ENCODE results near the gene STX18. TPM values are rescaled to one million over a fixed set of nuclear protein-coding genes. Genes with fewer than 3 reads are reported as not detected.

STX18 gene
- total RNA-seq, 1 donor from 2014 or later = 33.9 TPM

- Histone ChIP-seq H3K9me3 (ENCODE audit: low read depth) (no peaks in the 10 kb centered on the region), H3K36me3 (no peaks in the 10 kb centered on the region), H3K9ac (no peak overlapping the region), H2AFZ (replicated peaks) (no peak overlapping the region), H3F3A (ENCODE audit: low read depth) (no peaks in the 10 kb centered on the region), H3K4me3 (no peak overlapping the region), H3K4me2 (no peak overlapping the region), H4K20me1 (ENCODE audit: low read depth) (no peaks in the 10 kb centered on the region), H3K27me3 (no peaks in the 10 kb centered on the region), H3K79me2 (ENCODE audit: low read depth) (no peaks in the 10 kb centered on the region), H3K27ac (no peak overlapping the region), H3K4me1 (no peaks in the 10 kb centered on the region)
- Mint-ChIP-seq H3K4me1 (no peaks in the 10 kb centered on the region), H3K9me3 (no peaks in the 10 kb centered on the region), H3K27me3 (ENCODE audit: insufficient read depth, low read depth) (peaks cover 2% of the 10 kb centered on the region), H3K27ac (no peak overlapping the region), H3K36me3 (peaks cover 20% of the 10 kb centered on the region), H3K4me3 (no peak overlapping the region)
- TF ChIP-seq EZH2 (IDR thresholded peaks at IDR 0.05) (no peak), CTCF (IDR thresholded peaks at IDR 0.05) (no peak), EZH2phosphoT487 (IDR thresholded peaks at IDR 0.05) (no peak)
- DNase-seq (ENCODE audit: low spot score) = no peak
These were observed 125.7 kb downstream of the STX18 start for GRCh38 chr4:4415806-4416805.

- H3K27me3 Mint-ChIP-seq (ENCODE audit: insufficient read depth, low read depth) = peaks cover 4% of the 10 kb centered on the region
- no peaks in the 10 kb centered on the region for H3K4me1 Mint-ChIP-seq
- H3K36me3 Mint-ChIP-seq = peaks cover 16% of the 10 kb centered on the region
- no peak overlapping the region for H3K4me3 Mint-ChIP-seq
- no peaks in the 10 kb centered on the region for H3K36me3 ChIP-seq
- H3K4me3 ChIP-seq = no peak overlapping the region
- no peak overlapping the region for H3K27ac ChIP-seq
- H3K79me2 ChIP-seq (ENCODE audit: low read depth) = no peaks in the 10 kb centered on the region
- H3K9me3 ChIP-seq (ENCODE audit: low read depth) = no peaks in the 10 kb centered on the region
- H3K9me3 Mint-ChIP-seq = no peaks in the 10 kb centered on the region
- no peak overlapping the region for H2AFZ ChIP-seq (replicated peaks)
- no peak for DNase-seq (ENCODE audit: low spot score)
- no peaks in the 10 kb centered on the region for H3K4me1 ChIP-seq
- H3F3A ChIP-seq (ENCODE audit: low read depth) = no peaks in the 10 kb centered on the region
- no peaks in the 10 kb centered on the region for H4K20me1 ChIP-seq (ENCODE audit: low read depth)
- no peak for TF ChIP-seq EZH2phosphoT487 (IDR thresholded peaks at IDR 0.05)
- H3K27ac Mint-ChIP-seq = no peak overlapping the region
- no peak overlapping the region for H3K4me2 ChIP-seq
- H3K27me3 ChIP-seq = no peaks in the 10 kb centered on the region
- no peak overlapping the region for H3K9ac ChIP-seq
These were observed 126.6 kb downstream of the STX18 start for GRCh38 chr4:4415107-4415805.

GRCh38 chr4:4413806-4414205 lies 128.0 kb downstream of the STX18 start:
- Histone ChIP-seq H3F3A (ENCODE audit: low read depth) (no peaks in the 10 kb centered on the region), H3K4me3 (no peak overlapping the region), H3K9ac (no peak overlapping the region), H3K36me3 (no peaks in the 10 kb centered on the region), H3K4me1 (no peaks in the 10 kb centered on the region), H3K27me3 (no peaks in the 10 kb centered on the region), H3K79me2 (ENCODE audit: low read depth) (no peaks in the 10 kb centered on the region), H3K9me3 (ENCODE audit: low read depth) (no peaks in the 10 kb centered on the region), H2AFZ (replicated peaks) (no peak overlapping the region), H3K27ac (no peak overlapping the region), H3K4me2 (no peak overlapping the region), H4K20me1 (ENCODE audit: low read depth) (no peaks in the 10 kb centered on the region)
- peaks cover 5% of the 10 kb centered on the region for H3K4me1 Mint-ChIP-seq
- no peaks in the 10 kb centered on the region for H3K9me3 Mint-ChIP-seq
- H3K27me3 Mint-ChIP-seq (ENCODE audit: insufficient read depth, low read depth) = peaks cover 4% of the 10 kb centered on the region
- H3K4me3 Mint-ChIP-seq = no peak overlapping the region
- H3K27ac Mint-ChIP-seq = no peak overlapping the region
- peaks cover 13% of the 10 kb centered on the region for H3K36me3 Mint-ChIP-seq
- DNase-seq (ENCODE audit: low spot score) = no peak
- TF ChIP-seq EZH2 (IDR thresholded peaks at IDR 0.05) = no peak
- no peak for TF ChIP-seq CTCF (IDR thresholded peaks at IDR 0.05)
- no peak for TF ChIP-seq EZH2phosphoT487 (IDR thresholded peaks at IDR 0.05)

Measured in neural progenitor cell (in vitro differentiated cells).